ENCODE measurements around the gene WDR70.
"Not testable (repeated sequence)": the region's sequence is repeated elsewhere in the genome, so short reads cannot be mapped to it uniquely, and the experiment has no call there.

WDR70 gene

DNA sequence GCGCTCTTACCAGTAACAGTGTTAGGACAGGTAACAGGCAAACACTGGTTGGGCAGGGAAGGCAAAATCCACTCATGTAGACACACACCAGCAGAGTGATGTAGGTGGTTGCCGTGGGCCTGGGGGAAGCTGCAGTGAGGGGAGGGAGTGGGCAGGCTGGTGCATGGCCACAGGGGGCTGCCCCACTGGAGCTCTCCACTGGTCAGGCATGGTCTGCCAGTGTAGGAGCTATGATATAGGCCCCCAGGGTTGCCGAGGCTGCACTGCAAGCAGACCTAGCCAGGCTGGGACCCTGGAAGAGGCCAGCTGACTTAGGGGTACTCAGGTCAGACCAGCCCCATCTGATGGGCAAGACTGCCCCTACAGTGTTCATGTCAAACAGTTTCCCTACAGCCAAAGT, 306.1 kb downstream of the WDR70 start:
- no peak for DNase-seq (ENCODE audit: low read depth)

DNA sequence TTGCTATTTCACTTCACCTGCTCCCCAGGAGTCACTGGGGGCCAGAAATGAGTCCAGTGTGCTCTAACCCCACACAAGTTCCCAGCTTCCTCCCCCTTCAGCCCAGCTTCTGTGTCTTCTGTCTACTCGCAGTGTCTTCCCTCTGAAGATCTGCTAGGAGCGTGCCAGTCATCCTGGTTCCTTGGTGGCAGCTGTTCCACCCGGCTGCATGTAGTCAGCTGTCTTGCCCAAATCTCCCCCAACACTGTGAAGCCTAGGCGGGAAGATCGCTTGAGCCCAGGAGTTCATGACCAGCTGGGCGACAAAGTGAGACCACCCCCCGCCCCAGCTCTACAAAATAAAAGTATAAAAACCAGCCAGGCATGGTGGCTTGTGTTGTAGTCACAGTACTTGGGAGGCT, 306.7 kb downstream of the WDR70 start:
- DNase-seq (ENCODE audit: low read depth) = no peak

DNA sequence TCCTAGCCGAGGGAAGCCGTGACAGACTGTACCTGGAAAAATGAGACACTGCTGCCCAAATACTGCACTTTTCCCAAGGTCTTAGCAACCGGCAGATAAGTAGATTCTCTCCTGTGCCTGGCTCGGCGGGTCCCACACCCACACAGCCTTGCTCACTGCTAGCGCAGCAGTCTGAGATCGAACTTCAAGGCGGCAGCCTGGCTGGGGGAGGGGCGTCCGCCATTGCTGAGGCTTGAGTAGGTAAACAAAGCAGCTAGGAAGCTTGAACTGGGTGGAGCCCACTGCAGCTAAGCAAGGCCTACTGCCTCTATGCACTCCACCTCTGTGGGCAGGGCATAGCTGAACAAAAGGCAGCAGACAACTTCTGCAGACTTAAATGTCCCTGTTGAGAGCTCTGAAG, 309.8 kb downstream of the WDR70 start:
- DNase-seq (ENCODE audit: low read depth) = not testable (repeated sequence)

DNA sequence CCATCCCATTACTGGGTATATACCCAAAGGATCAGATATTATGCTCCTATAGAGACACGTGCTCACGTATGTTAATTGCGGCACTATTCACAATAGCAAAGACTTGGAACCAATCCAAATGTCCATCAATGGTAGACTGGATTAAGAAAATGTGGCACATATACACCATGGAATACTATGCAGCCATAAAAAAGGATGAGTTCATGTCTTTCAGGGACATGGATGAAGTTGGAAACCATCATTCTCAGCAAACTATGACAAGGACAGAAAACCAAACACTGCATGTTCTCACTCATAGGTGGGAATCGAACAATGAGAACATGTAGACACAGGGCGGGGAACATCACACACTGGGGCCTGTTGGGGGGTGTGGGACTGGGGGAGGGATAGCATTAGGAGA, 315.2 kb downstream of the WDR70 start:
- DNase-seq (ENCODE audit: low read depth) = not testable (repeated sequence)

DNA sequence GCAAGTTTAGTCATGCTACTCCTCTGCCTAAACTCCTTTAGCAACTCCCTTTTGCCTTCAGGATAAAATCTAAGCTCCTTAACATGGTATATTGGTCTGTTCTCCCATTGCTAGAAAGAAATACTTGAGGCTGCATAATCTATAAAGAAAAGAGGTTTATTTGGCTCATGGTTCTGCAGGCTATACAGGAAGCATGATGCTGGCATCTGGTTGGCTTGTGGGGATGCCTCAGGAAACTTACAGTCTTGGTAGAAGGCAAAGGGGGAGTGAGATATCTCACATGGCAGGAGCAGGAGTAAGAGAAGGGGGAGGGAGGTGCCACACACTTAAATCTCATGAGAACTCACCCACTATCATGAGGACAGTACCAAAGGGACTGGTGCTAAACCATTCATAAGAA, 315.7 kb downstream of the WDR70 start:
- no peak for DNase-seq (ENCODE audit: low read depth)

DNA sequence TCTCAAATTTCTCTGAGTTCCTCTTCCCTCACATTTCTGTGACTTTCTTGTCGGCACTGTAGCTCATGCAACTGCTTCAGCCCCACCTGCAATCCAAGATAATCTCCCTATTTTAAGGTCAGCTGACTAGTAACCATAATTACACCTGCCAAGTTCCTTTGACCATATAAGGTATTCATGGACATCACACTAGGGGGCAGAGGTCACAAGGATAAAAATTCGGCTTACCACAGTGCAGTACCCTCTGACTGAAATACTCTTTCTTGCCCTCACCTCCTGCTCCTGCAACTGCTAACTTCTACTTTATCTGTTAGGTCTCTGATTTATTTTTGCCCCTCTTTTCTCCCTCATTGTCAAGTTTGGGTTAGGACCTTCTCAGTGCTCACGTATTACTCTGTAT, 316.5 kb downstream of the WDR70 start:
- no peak for DNase-seq (ENCODE audit: low read depth)

DNA sequence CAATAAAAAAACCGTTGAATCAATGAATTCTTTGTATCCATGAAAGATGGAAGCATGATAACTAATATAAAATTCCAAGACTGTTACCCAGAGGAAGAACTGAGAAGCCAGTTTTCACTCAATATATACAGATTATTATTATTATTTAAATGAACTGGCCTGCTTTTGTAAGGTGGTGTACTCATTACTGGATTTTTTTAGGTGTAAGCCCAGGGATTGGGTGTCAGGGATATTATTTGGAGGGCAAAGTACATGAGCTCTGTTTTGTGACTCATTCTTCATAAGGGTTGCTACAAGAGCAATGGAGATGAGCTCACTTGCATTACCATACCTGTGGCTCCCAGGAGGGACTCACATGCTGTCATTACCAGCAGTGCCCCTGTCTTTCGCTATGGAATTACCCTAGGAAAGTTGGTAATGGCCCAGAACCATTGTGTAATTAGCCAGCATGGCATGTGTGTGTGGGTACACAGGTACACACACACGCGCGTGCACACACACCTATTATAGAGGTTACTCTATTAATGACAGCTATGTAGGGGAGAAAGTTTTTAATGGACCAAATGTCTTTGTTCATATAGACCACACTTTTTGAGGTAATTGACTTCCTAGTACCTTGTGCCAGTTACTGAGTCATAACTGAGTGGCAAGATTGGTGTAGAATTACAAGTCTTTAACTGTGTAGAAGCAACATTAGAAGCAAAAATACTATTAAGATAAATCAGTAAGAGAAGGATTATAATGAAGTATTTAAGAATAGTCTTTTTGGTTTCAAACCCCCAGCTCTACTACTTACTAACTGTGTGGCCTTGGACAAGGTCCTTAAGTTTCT, 317.3 kb downstream of the WDR70 start:
- DNase-seq (ENCODE audit: low read depth) = no peak

DNA sequence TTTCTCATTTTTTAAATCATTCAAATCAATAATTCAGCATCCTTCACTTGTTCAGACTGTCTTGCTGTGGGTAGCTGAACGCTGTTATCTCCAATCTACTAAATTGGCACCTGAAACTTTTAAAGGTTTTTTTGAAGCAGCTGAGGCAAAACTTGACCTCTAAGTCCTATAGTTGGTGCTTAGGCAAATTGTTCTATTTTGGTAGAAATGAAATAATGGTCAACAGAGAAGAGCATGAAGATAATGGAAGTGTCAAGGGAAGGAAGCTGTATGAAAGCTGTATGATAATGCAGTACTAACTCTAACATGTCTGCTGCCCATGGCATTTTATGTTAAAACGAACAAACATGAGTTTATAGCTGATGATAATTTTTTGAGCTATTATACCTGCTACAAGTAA, 322.8 kb downstream of the WDR70 start:
- no peak for DNase-seq (ENCODE audit: low read depth)

DNA sequence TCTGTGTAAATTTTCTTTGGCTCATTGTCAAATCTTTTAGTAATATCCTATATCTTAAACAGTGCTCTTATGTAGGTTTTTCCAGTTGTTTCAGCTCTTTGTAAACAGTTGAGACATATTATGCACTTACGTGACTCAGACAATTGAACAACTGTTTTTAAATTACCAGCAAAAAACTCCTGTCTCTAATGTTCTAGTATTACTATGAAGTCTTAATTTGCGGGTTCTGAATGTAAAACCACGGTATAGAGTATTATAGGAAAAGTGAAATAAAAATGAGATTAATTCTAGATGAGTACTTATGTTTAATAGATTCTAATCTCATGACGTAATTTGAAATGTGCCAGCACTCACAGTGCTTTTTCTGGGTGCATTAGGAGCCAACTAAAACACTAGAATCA, 324.7 kb downstream of the WDR70 start:
- no peak for DNase-seq (ENCODE audit: low read depth)

DNA sequence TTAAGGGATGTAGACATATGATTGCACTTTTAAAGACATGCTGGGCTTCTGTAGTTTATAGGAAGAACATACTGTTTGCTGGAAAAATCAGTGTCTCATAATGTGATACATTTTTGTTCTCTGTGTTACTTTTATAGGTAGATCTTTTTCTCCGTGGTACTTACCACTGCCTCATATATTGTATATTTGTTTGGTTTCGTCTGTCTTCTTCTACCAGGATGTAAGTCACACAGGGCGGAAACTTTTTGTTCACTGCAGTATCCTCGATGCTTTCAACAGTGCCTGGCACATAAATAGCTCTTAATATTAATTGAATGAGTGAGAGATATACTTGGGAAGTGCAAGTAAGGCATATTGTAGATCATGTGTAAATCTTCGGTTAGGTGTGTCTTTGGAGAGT, 325.3 kb downstream of the WDR70 start:
- no peak for DNase-seq (ENCODE audit: low read depth)

DNA sequence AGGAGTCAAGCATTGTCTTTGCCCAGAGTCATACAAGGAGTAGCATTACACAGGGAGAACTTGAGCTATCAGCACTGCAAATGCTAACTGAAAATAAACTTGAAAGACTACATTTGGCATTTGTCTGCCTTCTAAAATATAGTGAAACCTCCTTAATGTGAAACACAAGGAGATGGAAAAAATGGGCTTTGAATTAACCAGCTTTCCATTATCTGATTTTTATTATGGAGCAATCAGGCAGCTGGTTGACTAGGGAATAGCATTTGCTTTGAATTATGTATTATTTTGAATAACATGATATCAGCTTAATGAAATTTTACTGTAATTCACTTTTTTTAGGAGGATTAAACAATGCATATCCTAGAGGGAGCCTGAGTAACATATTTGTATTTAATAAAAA, 329.9 kb downstream of the WDR70 start:
- no peak for DNase-seq (ENCODE audit: low read depth)

DNA sequence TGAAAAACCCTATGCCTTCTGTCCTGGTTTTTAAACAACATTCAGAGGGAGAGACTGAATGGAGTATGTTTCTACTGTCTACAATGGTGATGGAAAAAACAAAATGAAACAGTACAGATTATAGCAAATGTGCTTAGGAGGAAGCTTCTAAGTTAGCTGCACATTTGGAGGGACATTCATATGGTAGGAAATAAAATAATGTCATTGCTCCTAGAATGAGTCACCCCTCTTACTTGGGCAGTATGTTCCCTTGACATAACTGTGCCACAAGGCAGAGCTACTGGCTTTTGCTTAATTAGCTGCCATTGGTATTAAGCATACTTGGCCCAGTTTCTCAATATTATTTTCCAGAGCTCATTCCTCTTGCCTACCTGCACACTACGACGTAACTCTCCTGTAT, 331.8 kb downstream of the WDR70 start:
- DNase-seq (ENCODE audit: low read depth) = no peak

DNA sequence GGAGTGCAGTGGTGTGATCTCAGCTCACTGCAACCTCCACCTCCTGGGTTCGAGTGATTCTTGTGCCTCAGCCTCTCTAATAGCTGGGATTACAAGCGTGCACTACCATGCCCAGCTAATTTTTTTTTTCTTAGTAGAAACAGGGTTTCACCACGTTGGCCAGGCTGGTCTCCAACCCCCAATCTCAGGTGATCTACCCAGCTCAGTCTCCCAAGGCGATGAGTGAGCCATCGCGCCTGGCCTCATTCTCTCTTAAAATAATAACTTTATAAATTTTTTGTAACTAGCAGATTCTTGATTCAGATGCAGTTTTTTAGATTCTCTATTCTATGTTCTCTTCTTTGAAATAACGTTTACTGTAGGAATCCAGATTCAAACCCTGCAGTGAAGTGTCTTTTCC, 333.6 kb downstream of the WDR70 start:
- DNase-seq (ENCODE audit: low read depth) = no peak

DNA sequence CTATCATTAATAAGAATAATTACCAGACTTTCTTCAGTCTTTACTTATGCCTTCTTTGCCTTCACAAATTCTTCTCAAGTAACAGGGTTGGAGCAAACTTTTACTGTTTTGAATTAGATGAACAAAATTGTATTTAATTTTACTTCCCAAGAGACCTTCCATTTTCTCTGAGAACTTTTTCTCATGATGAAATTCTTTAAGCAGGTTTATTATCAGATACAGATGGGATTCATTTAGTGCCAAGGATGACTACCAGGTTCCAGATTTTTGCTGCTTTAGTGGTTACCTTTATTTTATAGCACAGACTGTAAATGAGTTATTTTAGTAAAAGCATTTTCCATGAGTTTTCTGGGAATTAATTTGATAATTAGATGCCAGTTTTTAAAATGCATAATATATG, 335.6 kb downstream of the WDR70 start:
- no peak for DNase-seq (ENCODE audit: low read depth)

DNA sequence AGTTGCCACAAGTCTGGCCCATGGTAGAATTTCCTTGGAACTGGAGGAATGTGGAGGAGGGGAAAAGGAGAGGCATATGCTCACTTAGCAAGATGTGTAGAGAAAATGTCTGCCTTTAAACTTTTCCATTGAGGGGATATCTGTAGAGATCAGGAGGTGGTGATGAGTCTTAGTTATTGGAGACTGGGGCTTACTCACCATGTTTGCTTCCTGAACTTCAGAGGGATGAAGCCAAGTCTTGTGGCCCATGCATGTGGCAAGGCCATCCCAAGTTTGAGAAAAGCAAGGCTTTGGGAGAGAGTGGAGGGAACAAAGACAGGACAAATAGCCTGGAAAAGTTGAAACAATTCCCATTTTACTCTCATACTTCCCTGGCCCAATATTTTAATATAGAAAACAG, 336.2 kb downstream of the WDR70 start:
- no peak for DNase-seq (ENCODE audit: low read depth)

DNA sequence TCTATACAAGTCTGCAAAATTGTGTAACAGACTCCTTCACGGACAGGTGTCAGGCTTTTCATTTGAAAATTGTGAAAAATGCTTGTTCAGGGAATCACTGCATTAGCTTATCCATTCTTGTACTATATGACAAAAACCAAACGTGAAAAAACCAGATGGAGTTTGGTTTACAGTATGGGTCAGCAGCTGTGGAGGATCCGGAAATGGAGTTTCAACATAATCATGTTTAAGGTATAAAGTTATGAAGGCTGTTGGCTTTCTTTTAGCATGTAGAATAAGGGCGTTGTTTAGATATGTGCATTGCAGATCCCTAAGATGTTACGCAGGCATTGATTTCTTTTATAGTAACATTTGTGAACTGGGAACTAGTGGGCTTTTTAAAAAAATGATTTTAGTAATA, 336.9 kb downstream of the WDR70 start:
- DNase-seq (ENCODE audit: low read depth) = no peak

DNA sequence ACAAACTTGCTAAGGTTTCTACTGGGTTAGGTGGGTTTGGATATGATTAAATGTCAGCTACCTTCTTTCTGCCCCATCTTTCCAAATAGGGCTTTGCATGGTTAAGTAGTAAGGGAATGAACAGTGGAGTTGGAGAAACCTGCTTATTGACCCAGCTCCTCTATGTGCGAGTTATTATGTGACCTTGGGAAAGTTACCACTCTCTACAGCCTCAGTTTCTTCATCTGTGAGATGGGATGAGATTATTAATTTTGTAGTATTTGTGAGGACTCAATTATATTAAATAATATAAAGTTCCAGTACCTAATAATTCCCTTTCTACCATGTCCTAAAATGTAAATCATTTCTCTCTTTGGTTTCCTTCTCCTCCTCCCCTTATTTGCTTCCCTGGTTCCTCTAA, 337.3 kb downstream of the WDR70 start:
- no peak for DNase-seq (ENCODE audit: low read depth)

DNA sequence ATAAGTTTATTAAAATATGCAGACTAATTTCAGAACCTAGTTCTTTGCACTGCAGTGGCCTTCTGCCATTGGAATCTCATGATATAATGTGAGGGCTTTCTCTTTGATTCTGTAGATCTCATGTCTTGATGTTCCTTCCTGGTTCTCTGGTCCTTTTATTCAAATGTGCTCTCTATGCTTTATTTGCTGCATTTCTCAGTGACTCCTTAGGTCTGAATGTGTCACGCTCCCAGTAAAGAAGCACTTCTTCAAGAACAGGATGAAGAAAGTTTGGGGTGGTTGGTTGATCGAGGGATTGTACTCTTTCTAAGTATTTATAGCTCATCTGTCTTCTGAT, 338.1 kb downstream of the WDR70 start:
- no peak for DNase-seq (ENCODE audit: low read depth)

DNA sequence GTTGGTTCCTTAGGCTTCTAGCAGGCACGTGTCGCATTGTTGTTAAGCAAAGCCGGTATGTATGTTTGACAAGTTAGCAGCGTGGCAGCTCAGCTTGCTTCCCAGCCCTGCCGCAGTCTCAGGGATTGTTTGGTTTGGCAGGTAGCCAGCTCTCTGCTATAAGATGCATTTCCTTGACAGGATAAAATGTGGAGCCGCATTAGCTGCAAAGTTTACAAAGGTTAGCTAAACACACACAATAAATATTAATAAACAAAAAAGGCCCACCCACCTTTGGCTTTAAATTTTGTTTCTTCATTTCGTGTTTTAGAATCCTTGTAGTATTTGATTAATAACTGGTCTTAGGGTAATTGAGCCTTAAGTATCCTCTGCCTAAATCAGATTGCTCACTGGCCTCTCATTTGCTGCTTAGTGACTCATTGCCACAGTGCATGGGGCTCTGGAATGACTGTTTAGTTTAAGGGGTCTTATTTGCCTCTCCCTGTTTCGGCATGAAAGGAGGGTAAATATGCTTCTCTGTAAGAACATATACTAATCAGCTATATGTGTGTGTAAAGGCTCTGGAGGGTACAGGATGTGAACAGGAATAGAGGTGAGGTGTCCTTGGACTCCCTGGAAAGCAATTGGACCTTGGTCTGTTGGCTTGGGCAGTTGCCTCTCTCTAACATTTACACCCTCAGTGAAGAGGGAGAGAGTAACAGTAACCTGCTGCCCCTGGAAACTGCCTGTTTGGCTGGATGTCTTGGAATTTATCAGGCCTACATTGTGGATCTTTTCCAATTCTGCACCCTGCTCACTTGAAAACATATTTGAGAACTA, 338.7 kb downstream of the WDR70 start:
- DNase-seq (ENCODE audit: low read depth) = no peak

DNA sequence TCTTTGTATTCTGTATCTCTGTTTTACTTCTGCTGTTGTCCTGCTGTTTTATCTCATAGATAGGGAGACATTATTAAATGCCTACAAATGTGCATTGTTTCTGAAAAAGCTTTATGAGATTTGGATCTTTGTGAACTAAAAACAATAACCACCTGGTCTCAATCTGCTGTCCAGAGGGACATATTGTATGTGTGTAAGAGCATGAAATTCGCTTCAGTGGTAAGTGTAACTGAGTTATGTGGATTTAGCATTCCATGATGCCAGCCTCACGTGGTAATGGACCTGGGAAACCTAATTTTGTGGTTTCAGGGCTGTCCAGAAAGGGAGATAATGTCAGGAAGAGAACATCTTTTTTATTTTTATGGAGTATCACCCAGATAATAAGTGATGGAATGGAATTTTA, 341.4 kb downstream of the WDR70 start:
- no peak for DNase-seq (ENCODE audit: low read depth)

DNA sequence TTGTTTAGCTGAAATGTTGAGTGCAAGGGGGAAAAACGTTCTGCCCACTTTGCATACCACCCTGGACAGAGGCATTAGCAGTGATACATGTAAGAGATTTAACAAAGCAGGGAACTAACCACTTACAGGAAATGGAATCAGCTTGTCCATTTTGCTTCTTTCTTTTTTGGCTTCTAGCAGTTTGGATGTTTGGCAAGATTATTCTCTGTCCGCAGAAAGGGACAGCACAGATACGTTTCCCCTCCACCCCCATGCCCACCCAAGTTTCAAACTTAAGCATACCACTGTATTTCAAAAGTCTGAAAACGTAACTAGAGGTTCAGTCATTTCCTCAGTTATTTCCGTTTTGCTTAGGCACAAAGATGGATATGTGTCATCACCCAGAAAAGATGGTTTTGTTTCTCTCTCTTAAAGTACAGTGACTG, 342.3 kb downstream of the WDR70 start:
- DNase-seq (ENCODE audit: low read depth) = peak; percentile 94

DNA sequence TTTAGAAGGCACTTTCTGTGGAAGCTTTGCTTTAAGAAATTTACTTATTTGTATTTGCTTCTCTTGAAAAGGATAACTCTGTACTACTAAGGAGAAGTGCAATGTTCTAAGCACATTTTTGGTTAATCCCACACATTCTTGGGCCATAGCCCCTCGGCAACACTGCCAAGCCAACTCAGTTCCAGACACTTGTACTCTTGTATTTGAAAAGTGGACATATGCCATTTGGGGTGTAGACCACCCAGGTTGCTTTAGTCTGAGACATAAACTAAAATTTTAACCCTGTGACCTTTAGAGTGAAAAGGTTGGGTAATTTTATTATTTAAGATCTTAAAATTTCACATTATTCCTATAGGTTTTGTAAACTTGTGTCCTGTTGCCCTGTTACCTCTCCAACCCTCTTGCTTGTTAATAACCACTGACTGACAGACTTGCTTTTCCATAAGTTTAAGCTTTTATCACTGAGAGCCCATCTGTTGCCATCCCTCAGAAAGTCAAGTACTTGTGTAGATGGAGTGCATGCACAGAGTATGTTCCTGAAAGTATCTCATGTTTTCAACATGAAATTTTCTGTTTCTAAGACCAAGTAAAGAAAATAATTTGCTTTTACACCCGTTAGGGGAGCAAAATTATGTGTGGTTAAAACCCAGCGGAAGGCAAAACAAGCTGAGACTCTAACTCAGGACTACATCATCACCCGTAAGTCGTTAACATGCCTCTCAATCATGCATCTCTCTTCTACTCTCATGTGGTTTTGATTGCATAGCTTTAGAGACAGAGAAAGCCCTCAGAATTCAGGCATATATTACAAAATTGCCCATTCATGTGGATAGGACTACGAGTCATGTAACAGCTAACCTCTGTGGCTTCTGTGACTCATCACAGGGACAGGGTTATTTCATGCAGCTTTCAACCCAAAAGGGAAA, 343.4 kb downstream of the WDR70 start:
- DNase-seq (ENCODE audit: low read depth) = peak; percentile 100

Data from HS-5 (cell line).